ENCODE data around the gene MMD2.

Gene MMD2

DNA sequence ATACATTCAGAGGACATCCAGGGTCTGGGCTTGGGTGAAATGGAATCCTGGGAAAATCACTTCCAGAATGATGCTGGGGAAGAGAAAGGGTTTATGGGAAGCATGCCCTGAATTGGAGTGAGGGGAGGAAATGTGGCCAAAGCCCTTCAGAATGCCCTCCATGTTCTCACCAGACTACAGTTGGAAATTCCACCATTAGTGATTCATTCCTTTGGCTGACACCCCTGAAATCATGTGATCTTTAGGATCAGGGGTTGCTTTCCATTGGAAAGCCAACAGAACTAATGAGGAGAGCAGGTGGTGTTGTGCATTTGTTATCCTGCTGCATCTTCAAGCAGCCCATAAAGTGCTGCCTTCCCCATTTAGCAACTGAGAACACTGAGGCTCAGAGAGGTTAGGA, 54.6 kb downstream of the MMD2 start:
- Histone ChIP-seq H3K4me2 (ENCODE audit: low read depth, low read length, poor library complexity, severe bottlenecking) (no peak overlapping the region), H3K27ac (ENCODE audit: low read depth, low read length) (no peak overlapping the region), H3F3A (ENCODE audit: insufficient read depth) (no peaks in the 10 kb centered on the region)

DNA sequence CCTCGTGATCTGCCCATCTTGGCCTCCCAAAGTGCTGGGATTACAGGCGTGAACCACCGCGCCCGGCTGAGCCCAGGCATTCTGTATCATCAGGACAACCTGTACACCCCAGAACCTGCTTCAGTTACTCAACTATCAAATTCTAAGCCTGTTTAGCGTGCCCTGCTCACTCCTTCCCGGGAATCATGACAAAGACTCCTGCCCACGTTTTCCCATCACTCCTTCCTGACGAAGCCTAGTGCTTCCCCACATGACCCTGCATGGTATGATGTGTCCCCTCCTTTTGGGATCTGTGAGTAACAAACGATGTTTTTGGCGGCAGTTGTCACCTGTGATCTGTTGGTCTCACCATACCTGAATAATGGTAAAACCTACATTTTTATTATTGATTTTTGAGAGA, 63.2 kb downstream of the MMD2 start:
- no peaks in the 10 kb centered on the region for H4K20me1 ChIP-seq (ENCODE audit: low read depth, low read length)
- H2AFZ ChIP-seq (ENCODE audit: low read depth, low read length, severe bottlenecking): no peak overlapping the region
- H3K9me2 ChIP-seq (replicated peaks; ENCODE audit: insufficient read depth, low read length): no peaks in the 10 kb centered on the region
- H3K4me2 ChIP-seq (ENCODE audit: low read depth, low read length, poor library complexity, severe bottlenecking): no peak overlapping the region
- H3K4me3 ChIP-seq (ENCODE audit: insufficient read depth, low read length, poor library complexity, severe bottlenecking): no peak overlapping the region
- H3F3A ChIP-seq (ENCODE audit: insufficient read depth): no peaks in the 10 kb centered on the region
- TF ChIP-seq, protein P1, sequence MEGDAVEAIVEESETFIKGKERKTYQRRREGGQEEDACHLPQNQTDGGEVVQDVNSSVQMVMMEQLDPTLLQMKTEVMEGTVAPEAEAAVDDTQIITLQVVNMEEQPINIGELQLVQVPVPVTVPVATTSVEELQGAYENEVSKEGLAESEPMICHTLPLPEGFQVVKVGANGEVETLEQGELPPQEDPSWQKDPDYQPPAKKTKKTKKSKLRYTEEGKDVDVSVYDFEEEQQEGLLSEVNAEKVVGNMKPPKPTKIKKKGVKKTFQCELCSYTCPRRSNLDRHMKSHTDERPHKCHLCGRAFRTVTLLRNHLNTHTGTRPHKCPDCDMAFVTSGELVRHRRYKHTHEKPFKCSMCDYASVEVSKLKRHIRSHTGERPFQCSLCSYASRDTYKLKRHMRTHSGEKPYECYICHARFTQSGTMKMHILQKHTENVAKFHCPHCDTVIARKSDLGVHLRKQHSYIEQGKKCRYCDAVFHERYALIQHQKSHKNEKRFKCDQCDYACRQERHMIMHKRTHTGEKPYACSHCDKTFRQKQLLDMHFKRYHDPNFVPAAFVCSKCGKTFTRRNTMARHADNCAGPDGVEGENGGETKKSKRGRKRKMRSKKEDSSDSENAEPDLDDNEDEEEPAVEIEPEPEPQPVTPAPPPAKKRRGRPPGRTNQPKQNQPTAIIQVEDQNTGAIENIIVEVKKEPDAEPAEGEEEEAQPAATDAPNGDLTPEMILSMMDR (IDR thresholded peaks at IDR 0.05; ENCODE audit: insufficient read depth, low read length, poor library complexity, severe bottlenecking): no peak
- no peak for TF ChIP-seq EZH2phosphoT487 (conservative IDR thresholded peaks at IDR 0.05; ENCODE audit: low read length)
- H3K9me3 ChIP-seq (ENCODE audit: insufficient read depth, low read length): no peaks in the 10 kb centered on the region
- H3K36me3 ChIP-seq (ENCODE audit: low read length): no peaks in the 10 kb centered on the region
- H3K9ac ChIP-seq (ENCODE audit: low read length): no peak overlapping the region
- H3K27me3 ChIP-seq (ENCODE audit: low read length): no peaks in the 10 kb centered on the region
- no peak overlapping the region for H3K27ac ChIP-seq (ENCODE audit: low read depth, low read length)
- no peaks in the 10 kb centered on the region for H3K79me2 ChIP-seq (ENCODE audit: insufficient read depth, low read length)

More for the DNA sequence above, 54.6 kb downstream of the MMD2 start:
- TF ChIP-seq, protein P1 (IDR thresholded peaks at IDR 0.05; ENCODE audit: insufficient read depth, low read length, poor library complexity, severe bottlenecking): no peak
- no peak for TF ChIP-seq EZH2phosphoT487 (conservative IDR thresholded peaks at IDR 0.05; ENCODE audit: low read length)
- Histone ChIP-seq H2AFZ (ENCODE audit: low read depth, low read length, severe bottlenecking) (no peak overlapping the region), H3K9me3 (ENCODE audit: insufficient read depth, low read length) (no peaks in the 10 kb centered on the region), H3K79me2 (ENCODE audit: insufficient read depth, low read length) (no peaks in the 10 kb centered on the region), H3K9ac (ENCODE audit: low read length) (no peak overlapping the region), H3K9me2 (replicated peaks; ENCODE audit: insufficient read depth, low read length) (no peaks in the 10 kb centered on the region), H3K4me3 (ENCODE audit: insufficient read depth, low read length, poor library complexity, severe bottlenecking) (no peak overlapping the region), H3K27me3 (ENCODE audit: low read length) (no peaks in the 10 kb centered on the region), H4K20me1 (ENCODE audit: low read depth, low read length) (no peaks in the 10 kb centered on the region), H3K36me3 (ENCODE audit: low read length) (no peaks in the 10 kb centered on the region)

DNA sequence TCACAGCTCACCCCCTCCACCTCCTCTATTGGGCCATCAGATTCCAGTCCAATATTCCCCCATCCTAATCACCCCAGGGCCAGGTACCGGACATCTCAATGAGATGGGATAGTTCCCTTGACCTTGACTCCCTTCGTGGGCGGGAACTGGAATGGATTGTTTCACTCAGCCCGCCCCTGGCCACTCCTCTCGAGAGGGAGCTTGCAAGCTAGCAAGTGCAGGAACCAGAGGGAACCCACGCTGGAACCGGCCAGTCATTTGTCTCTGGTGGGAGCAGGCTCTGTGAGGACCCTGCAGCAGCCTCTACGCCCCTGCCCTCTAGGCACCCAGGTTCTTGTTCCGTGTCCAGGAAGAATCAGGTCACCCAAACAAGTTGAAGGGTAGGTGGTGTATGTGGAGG, 64.5 kb downstream of the MMD2 start:
- H4K20me1 ChIP-seq (ENCODE audit: low read depth, low read length): no peaks in the 10 kb centered on the region
- no peaks in the 10 kb centered on the region for H3F3A ChIP-seq (ENCODE audit: insufficient read depth)
- no peak overlapping the region for H3K4me3 ChIP-seq (ENCODE audit: insufficient read depth, low read length, poor library complexity, severe bottlenecking)
- H3K79me2 ChIP-seq (ENCODE audit: insufficient read depth, low read length): no peaks in the 10 kb centered on the region
- H3K9me2 ChIP-seq (replicated peaks; ENCODE audit: insufficient read depth, low read length): no peaks in the 10 kb centered on the region
- no peaks in the 10 kb centered on the region for H3K36me3 ChIP-seq (ENCODE audit: low read length)
- H3K27me3 ChIP-seq (ENCODE audit: low read length): no peaks in the 10 kb centered on the region
- no peak overlapping the region for H3K4me2 ChIP-seq (ENCODE audit: low read depth, low read length, poor library complexity, severe bottlenecking)
- no peak overlapping the region for H2AFZ ChIP-seq (ENCODE audit: low read depth, low read length, severe bottlenecking)
- H3K9me3 ChIP-seq (ENCODE audit: insufficient read depth, low read length): no peaks in the 10 kb centered on the region
- H3K27ac ChIP-seq (ENCODE audit: low read depth, low read length): no peak overlapping the region
- no peak for TF ChIP-seq EZH2phosphoT487 (conservative IDR thresholded peaks at IDR 0.05; ENCODE audit: low read length)
- TF ChIP-seq, protein P1 (IDR thresholded peaks at IDR 0.05; ENCODE audit: insufficient read depth, low read length, poor library complexity, severe bottlenecking): no peak
- no peak overlapping the region for H3K9ac ChIP-seq (ENCODE audit: low read length)
